GM12864 (cell line): ENCODE data around the gene ASIP.
A peak's percentile ranks its signal among the peaks of the same experiment; 100 is the strongest.
"Not testable (repeated sequence)": the region's sequence is repeated elsewhere in the genome, so short reads cannot be mapped to it uniquely, and the experiment has no call there.

Experiments used
- DNase-seq: peaks from one replicate; pipeline ENCODE4 v3.0.0-alpha.2; 2011; ENCODE audit warnings: low read depth
- H3K4me3 ChIP-seq: 2 replicates; pipeline ENCODE4 v1.5.1; 2011; ENCODE audit warnings: mild to moderate bottlenecking, low read depth, low read length, control low read depth
- CTCF ChIP-seq: IDR thresholded peaks from 2 replicates; pipeline ENCODE4 v1.5.1; 2011; ENCODE audit warnings: low read depth, mild to moderate bottlenecking, moderate library complexity, low read length, control low read depth, inconsistent platforms; ENCODE audit errors: missing control alignments

The ASIP gene

GRCh38 chr20:34210271-34210670 lies 31.0 kb upstream of the ASIP start:
- no peak for DNase-seq
- H3K4me3 ChIP-seq, result no peak overlapping the region
- TF ChIP-seq CTCF, result no peak

GRCh38 chr20:34211591-34211990 lies 29.6 kb upstream of the ASIP start:
- no peak for DNase-seq
- H3K4me3 ChIP-seq, result no peak overlapping the region
- TF ChIP-seq CTCF, result no peak

DNA sequence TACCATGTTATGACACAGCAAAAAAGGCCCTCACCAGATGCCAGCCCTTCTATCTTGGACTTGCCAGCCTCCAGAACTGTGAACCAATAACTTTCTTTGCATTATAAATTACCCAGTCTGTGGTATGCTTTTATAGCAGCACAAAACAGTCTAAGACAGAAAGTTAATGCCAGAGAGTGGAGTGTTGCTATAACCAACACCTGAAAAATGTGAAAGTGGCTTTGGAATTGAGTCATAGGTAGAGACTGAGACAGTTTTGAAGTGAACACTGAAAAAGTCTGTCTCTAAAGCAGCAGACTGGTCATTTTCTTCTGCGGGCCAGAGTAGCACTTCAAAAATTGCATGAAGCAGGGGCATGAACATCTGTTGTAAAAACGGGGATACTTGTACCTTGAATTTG lies 28.0 kb upstream of the ASIP start:
- no peak for TF ChIP-seq CTCF
- H3K4me3 ChIP-seq, result no peak overlapping the region
- no peak for DNase-seq

- no peak for TF ChIP-seq CTCF
- no peak for DNase-seq
- H3K4me3 ChIP-seq, result peak overlapping the region; percentile 30
Observed at GRCh38 chr20:34215711-34216381, 25.4 kb upstream of the ASIP start.

DNA sequence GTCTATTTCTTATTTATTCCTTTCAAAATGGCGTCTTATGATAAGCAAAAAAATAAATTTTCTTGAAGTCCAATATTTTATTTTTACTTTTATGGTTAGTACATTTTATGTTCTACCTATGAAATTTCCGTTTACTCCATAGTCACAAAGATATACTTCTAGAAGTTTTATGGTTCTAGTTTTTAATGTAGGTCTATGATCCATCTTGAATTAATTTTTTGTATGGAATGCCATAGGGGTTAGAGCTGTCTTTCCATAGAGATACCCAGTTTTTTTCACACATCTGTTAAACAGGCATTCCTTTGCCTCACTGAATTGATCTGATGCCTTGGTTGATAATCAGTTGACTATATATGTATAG lies 24.9 kb upstream of the ASIP start:
- no peak overlapping the region; the same call in 1 of the 2 replicates for H3K4me3 ChIP-seq
- DNase-seq, result no peak
- TF ChIP-seq CTCF, result no peak

DNA sequence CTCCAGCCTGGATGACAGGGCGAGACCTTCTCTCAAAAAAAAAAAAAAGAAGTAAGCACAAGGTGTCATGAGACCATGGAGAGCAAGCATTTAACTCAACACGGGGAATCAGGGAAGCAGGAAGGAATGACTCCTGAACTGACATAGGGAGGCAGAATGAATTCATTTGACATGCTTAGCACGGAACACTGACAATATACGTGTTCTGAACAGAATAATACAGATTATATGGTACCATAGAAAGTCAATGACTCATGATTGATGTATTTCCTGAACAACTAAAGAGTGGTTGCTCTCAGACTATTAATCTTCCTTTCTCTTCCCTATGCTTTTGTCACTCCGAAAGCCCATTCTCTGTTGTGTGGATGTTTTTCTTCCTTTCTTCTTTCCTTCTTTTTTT lies 20.7 kb upstream of the ASIP start:
- no peak overlapping the region for H3K4me3 ChIP-seq
- no peak for TF ChIP-seq CTCF
- no peak for DNase-seq

DNA sequence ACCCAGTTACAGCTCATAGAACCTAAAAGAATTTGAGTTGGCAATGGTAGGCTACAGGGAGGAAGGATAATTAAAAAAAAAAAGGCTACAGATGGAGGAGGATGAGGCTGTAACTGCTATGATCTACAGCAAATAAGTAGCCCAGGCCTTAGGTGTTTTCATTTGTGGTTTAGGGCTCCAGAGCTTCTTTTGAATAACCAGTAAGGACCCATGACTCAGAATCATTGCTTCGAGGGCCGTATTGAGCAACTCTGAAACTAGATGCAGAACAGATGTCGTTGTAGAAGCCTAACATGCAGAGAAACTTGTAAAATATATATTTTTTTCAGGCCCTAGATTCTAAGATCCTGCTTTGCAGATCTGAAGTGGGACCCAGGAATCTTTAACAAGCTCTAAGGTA lies 19.0 kb upstream of the ASIP start:
- no peak for TF ChIP-seq CTCF
- no peak overlapping the region for H3K4me3 ChIP-seq
- DNase-seq, result no peak

GRCh38 chr20:34224251-34224650 lies 17.0 kb upstream of the ASIP start:
- H3K4me3 ChIP-seq, DNase-seq: not testable (repeated sequence)
